Measurements from ENCODE around the gene LMNA. TPM values are rescaled to one million over a fixed set of nuclear protein-coding genes. Genes with fewer than 3 reads are reported as not detected.

The LMNA gene
- total and polyA plus RNA-seq, 2 experiments from 2014 or later, result 1,219 to 1,230 TPM

GRCh38 chr1:156154317-156154749, 39.8 kb downstream of the LMNA start:
- H3K4me3 ChIP-seq, result no peak overlapping the region
- H4K20me1 ChIP-seq (ENCODE audit: insufficient read depth), result no peaks in the 10 kb centered on the region
- WGBS, 2 experiments (ENCODE audit: low coverage in 1 of 2, low lambda C conversion rate in 2 of 2, missing lambda C conversion rate in 2 of 2), result 75 to 77% methylated on average over 9 to 11 of the region's 11 CpGs
- no peak for DNase-seq
- no peaks in the 10 kb centered on the region for H3K9me3 ChIP-seq (ENCODE audit: low read depth)
- H3K4me1 ChIP-seq (ENCODE audit: insufficient read depth), result peaks cover 13% of the 10 kb centered on the region; the same call in 1 of the 2 replicates
- no peaks in the 10 kb centered on the region for H3F3A ChIP-seq (ENCODE audit: insufficient read depth)
- no peaks in the 10 kb centered on the region for H3K36me3 ChIP-seq (ENCODE audit: low read depth)
- H3K4me2 ChIP-seq (ENCODE audit: unreplicated experiment), result no peak overlapping the region
- H3K27ac ChIP-seq, result no peak overlapping the region
- TF ChIP-seq EZH2phosphoT487 (IDR thresholded peaks at IDR 0.05; ENCODE audit: insufficient read depth, low read depth), result no peak
- no peak for TF ChIP-seq EZH2 (IDR thresholded peaks at IDR 0.05; ENCODE audit: insufficient read depth, poor library complexity, severe bottlenecking)
- H2AFZ ChIP-seq, result no peak overlapping the region
- no peak overlapping the region for H3K9ac ChIP-seq
- no peaks in the 10 kb centered on the region for H3K9me2 ChIP-seq (ENCODE audit: insufficient read depth)
- in situ Hi-C loops (cut with MboI), result no loop called here
- no peaks in the 10 kb centered on the region for H3K27me3 ChIP-seq (replicated peaks; ENCODE audit: insufficient read depth)
- H3K79me2 ChIP-seq (ENCODE audit: insufficient read depth), result no peaks in the 10 kb centered on the region

GRCh38 chr1:156155756-156156510, 41.4 kb downstream of the LMNA start:
- Histone ChIP-seq H3K9me2 (ENCODE audit: insufficient read depth) (no peaks in the 10 kb centered on the region), H3K4me2 (ENCODE audit: unreplicated experiment) (no peak overlapping the region), H3K9me3 (ENCODE audit: low read depth) (no peaks in the 10 kb centered on the region), H3F3A (ENCODE audit: insufficient read depth) (0 out of 2 replicates have a peak, but pooled peaks cover 4% of the 10 kb centered on the region), H3K4me1 (ENCODE audit: insufficient read depth) (peaks cover 13% of the 10 kb centered on the region; the same call in 1 of the 2 replicates), H3K9ac (no peak overlapping the region), H3K27ac (no peak overlapping the region), H3K27me3 (replicated peaks; ENCODE audit: insufficient read depth) (no peaks in the 10 kb centered on the region), H3K36me3 (ENCODE audit: low read depth) (no peaks in the 10 kb centered on the region), H2AFZ (no peak overlapping the region), H3K79me2 (ENCODE audit: insufficient read depth) (no peaks in the 10 kb centered on the region), H4K20me1 (ENCODE audit: insufficient read depth) (no peaks in the 10 kb centered on the region), H3K4me3 (no peak overlapping the region)
- DNase-seq, result no peak
- 66 to 67% methylated on average over 12 of the region's 12 CpGs for WGBS, 2 experiments (ENCODE audit: low coverage in 1 of 2, low lambda C conversion rate in 2 of 2, missing lambda C conversion rate in 2 of 2)
- no peak for TF ChIP-seq EZH2 (IDR thresholded peaks at IDR 0.05; ENCODE audit: insufficient read depth, poor library complexity, severe bottlenecking)
- in situ Hi-C loops (cut with MboI), result no loop called here

GRCh38 chr1:156157506-156157905, 43.0 kb downstream of the LMNA start:
- Histone ChIP-seq H3K4me1 (ENCODE audit: insufficient read depth) (peaks cover 4% of the 10 kb centered on the region; the same call in 1 of the 2 replicates), H3K9me2 (ENCODE audit: insufficient read depth) (no peaks in the 10 kb centered on the region), H3F3A (ENCODE audit: insufficient read depth) (0 out of 2 replicates have a peak, but pooled peaks cover 4% of the 10 kb centered on the region), H3K27me3 (replicated peaks; ENCODE audit: insufficient read depth) (no peaks in the 10 kb centered on the region), H3K36me3 (ENCODE audit: low read depth) (no peaks in the 10 kb centered on the region), H2AFZ (no peak overlapping the region), H3K4me3 (no peak overlapping the region), H3K4me2 (ENCODE audit: unreplicated experiment) (no peak overlapping the region), H3K27ac (no peak overlapping the region), H3K9ac (no peak overlapping the region), H4K20me1 (ENCODE audit: insufficient read depth) (no peaks in the 10 kb centered on the region), H3K9me3 (ENCODE audit: low read depth) (no peaks in the 10 kb centered on the region), H3K79me2 (ENCODE audit: insufficient read depth) (no peaks in the 10 kb centered on the region)
- DNase-seq, result no peak
- no peak for TF ChIP-seq EZH2phosphoT487 (IDR thresholded peaks at IDR 0.05; ENCODE audit: insufficient read depth, low read depth)
- TF ChIP-seq EZH2 (IDR thresholded peaks at IDR 0.05; ENCODE audit: insufficient read depth, poor library complexity, severe bottlenecking), result no peak
- 61 to 66% methylated on average over 3 of the region's 3 CpGs for WGBS, 2 experiments (ENCODE audit: low coverage in 1 of 2, low lambda C conversion rate in 2 of 2, missing lambda C conversion rate in 2 of 2)
- in situ Hi-C loops (cut with MboI), result no loop called here

GRCh38 chr1:156157966-156158365, 43.5 kb downstream of the LMNA start:
- H3K9ac ChIP-seq, result no peak overlapping the region
- H3K9me2 ChIP-seq (ENCODE audit: insufficient read depth), result no peaks in the 10 kb centered on the region
- no peaks in the 10 kb centered on the region for H3K9me3 ChIP-seq (ENCODE audit: low read depth)
- in situ Hi-C loops (cut with MboI), result no loop called here
- TF ChIP-seq EZH2phosphoT487 (IDR thresholded peaks at IDR 0.05; ENCODE audit: insufficient read depth, low read depth), result no peak
- no peaks in the 10 kb centered on the region; the same call in 1 of the 2 replicates for H3K4me1 ChIP-seq (ENCODE audit: insufficient read depth)
- no peaks in the 10 kb centered on the region for H3K36me3 ChIP-seq (ENCODE audit: low read depth)
- no peak for DNase-seq
- H3K79me2 ChIP-seq (ENCODE audit: insufficient read depth), result no peaks in the 10 kb centered on the region
- no peak overlapping the region for H3K27ac ChIP-seq
- no peak overlapping the region for H3K4me3 ChIP-seq
- H2AFZ ChIP-seq, result no peak overlapping the region
- H3K4me2 ChIP-seq (ENCODE audit: unreplicated experiment), result no peak overlapping the region
- H3K27me3 ChIP-seq (replicated peaks; ENCODE audit: insufficient read depth), result no peaks in the 10 kb centered on the region
- 0 out of 2 replicates have a peak, but pooled peaks cover 4% of the 10 kb centered on the region for H3F3A ChIP-seq (ENCODE audit: insufficient read depth)
- 78 to 79% methylated on average over 5 of the region's 5 CpGs for WGBS, 2 experiments (ENCODE audit: low coverage in 1 of 2, low lambda C conversion rate in 2 of 2, missing lambda C conversion rate in 2 of 2)
- no peaks in the 10 kb centered on the region for H4K20me1 ChIP-seq (ENCODE audit: insufficient read depth)

All from GM23248 (cell line).